ENCODE data around the gene OR1N1.

OR1N1 gene

GRCh38 chr9:122477346-122477745, 49.7 kb downstream of the OR1N1 start:
- in situ Hi-C loops (cut with MboI; ENCODE audit: low pct_unique_long_range_greater_than_20kb, low sequenced_read_pairs, unreplicated experiment) = no loop called here
- no peak for DNase-seq (ENCODE audit: low spot score)
- no peak for TF ChIP-seq CTCF (IDR thresholded peaks at IDR 0.05; ENCODE audit: extremely low read depth, insufficient read depth, missing control alignments)
